ENCODE results near the gene BBS9. TPM values are rescaled to one million over a fixed set of nuclear protein-coding genes. Genes with fewer than 3 reads are reported as not detected.

The BBS9 gene
- total RNA-seq, 1 donor: 29.5 TPM

DNA sequence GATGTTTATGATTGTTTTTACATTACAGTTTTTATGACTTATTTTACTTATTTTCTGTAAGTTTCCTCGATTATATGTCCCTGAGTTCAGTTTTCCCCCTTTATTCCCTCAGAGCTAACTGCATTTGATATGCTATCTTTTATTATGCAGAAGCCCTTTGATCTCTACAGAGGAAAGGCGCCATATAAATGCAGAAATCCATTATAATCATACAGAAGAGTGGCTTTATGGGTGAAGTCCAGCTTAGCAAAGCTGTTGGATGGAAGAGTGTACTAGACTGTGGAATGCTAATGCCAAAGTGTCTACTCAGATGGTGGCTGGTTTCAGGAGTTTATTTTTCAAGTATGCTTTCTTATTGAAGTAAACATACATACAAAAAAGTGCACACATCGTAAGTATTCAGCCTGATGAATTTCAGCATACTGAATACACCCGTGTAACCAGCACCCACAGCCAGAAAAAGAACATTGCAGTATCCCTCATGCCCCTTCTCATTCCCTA, 517.6 kb downstream of the BBS9 start:
- Histone ChIP-seq H3K4me1 (ENCODE audit: insufficient read depth, low read length) (no peaks in the 10 kb centered on the region), H3K9me3 (ENCODE audit: low read depth, low read length) (no peaks in the 10 kb centered on the region), H3K27me3 (ENCODE audit: insufficient read depth, low read length) (no peaks in the 10 kb centered on the region), H3K4me3 (ENCODE audit: low read length) (no peak overlapping the region)

DNA sequence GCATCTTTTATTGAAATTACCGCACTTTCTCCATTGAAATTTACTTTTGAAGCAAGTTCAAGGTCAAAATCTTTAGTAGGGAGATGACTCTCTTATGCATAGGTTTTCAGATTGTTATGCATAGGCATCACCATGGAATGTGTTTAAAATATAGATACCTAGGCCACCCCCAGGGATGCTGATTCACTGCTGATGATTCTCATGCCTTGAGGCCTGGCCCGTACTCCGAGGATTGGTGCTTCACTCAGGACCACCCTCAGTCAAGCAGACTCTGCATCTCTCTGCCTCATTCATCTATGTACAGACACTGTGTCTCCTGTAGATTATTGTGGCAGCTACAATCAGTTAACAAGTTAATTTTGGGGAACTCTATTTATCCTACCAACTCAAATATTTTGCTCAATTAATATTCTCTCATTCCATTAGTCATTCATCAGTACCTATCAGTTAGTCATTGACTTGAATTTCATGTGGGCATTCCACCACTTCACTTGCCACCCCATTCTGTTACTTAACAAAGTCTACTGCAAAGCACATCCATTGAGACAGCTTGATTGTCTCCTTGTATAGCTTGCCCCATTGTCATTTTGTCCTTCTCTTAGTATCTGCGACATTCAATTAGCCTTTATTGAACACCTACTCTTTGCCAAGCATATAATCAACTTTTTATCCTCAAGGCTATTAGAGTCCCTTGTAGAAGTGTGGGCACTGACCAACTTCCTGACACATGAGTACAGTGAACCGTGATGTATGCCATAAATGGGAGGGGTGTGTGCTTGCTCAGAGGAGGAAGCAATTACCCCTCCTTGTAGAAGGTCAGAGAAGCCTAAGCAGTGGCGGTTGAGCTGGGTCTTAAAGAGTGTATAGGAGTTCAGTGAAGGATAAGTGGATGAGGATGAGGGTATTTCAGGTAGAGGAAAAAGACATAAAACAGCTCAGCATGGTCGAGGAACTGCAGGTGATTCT, 520.4 kb downstream of the BBS9 start:
- Histone ChIP-seq H3K4me3 (ENCODE audit: low read length) (no peak overlapping the region), H3K4me1 (ENCODE audit: insufficient read depth, low read length) (no peaks in the 10 kb centered on the region), H3K9me3 (ENCODE audit: low read depth, low read length) (no peaks in the 10 kb centered on the region), H3K27me3 (ENCODE audit: insufficient read depth, low read length) (no peaks in the 10 kb centered on the region)

DNA sequence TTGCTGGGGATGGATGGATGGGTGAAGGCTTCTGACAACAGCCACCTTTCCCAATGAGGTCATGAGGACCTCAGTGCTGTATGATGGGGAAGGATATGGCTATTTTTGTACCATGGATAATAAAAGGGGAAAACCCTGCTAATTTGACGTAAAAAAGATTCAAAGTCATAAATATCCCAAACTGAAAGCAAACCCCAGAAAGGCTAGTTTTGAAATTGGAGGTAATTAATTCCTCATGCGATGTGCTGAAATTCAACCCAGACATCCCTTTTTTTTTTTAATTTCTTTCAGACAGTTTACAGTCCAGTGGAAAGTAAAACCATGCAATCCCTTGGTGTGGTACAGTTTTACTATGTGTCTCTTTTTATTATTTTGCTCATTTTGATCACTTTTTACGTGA, 521.5 kb downstream of the BBS9 start:
- H3K4me1 ChIP-seq (ENCODE audit: insufficient read depth, low read length): no peaks in the 10 kb centered on the region
- no peaks in the 10 kb centered on the region for H3K27me3 ChIP-seq (ENCODE audit: insufficient read depth, low read length)
- no peak overlapping the region for H3K4me3 ChIP-seq (ENCODE audit: low read length)
- H3K9me3 ChIP-seq (ENCODE audit: low read depth, low read length): no peaks in the 10 kb centered on the region

GRCh38 chr7:33651998-33652515, 522.7 kb downstream of the BBS9 start:
- Histone ChIP-seq H3K9me3 (ENCODE audit: low read depth, low read length) (no peaks in the 10 kb centered on the region), H3K4me1 (ENCODE audit: insufficient read depth, low read length) (no peaks in the 10 kb centered on the region), H3K4me3 (ENCODE audit: low read length) (no peak overlapping the region), H3K27me3 (ENCODE audit: insufficient read depth, low read length) (no peaks in the 10 kb centered on the region)

DNA sequence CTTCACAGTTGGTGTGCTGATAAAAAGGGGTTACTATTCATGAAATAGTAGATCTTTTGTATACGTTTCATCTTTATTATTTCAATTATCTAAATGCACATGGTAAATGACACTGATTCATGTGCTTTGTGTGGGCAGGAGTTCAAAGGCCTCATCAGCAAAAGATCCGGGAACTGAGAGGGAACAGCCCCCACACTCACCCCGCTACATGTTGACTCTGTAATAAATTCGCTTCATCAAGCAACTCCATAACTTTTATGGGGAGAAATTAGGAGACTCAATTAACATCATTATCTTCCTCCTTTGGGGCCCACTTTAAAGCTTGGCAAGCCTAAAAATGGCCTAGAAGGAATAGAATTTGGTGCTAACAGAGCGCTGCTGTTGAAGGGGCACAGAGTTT, 525.3 kb downstream of the BBS9 start:
- Histone ChIP-seq H3K4me1 (ENCODE audit: insufficient read depth, low read length) (no peaks in the 10 kb centered on the region), H3K27me3 (ENCODE audit: insufficient read depth, low read length) (no peaks in the 10 kb centered on the region), H3K4me3 (ENCODE audit: low read length) (no peak overlapping the region), H3K9me3 (ENCODE audit: low read depth, low read length) (no peaks in the 10 kb centered on the region)

Other genes with a start within 250 kb of the BBS9 start
- gene KBTBD2, start 237.8 kb upstream of the BBS9 start, total RNA-seq: 169 TPM
- 1.2 TPM for gene FKBP9, start 172.1 kb upstream of the BBS9 start, total RNA-seq
- gene NT5C3A, start 66.8 kb upstream of the BBS9 start, total RNA-seq: 122 TPM
- gene RP9, start 20.2 kb upstream of the BBS9 start, total RNA-seq: 9.4 TPM